Fibroblast of lung (primary cell): ENCODE data around the gene PXMP2. TPM values are rescaled to one million over a fixed set of nuclear protein-coding genes. Genes with fewer than 3 reads are reported as not detected.

Experiments
- DNase-seq, 2 donors: peaks; one replicate each; pipeline versions ENCODE4 v3.0.0 to v3.0.0-alpha.2; 2010; ENCODE audit warnings: low read depth in 2 of 2
- H2AFZ ChIP-seq: 2 replicates; pipeline ENCODE4 v1.5.1; 2012; ENCODE audit warnings: low read length, control low read depth, inconsistent platforms
- H3K27ac ChIP-seq: 2 replicates; pipeline ENCODE4 v1.5.1; 2011; ENCODE audit warnings: low read length, control low read depth; ENCODE audit not compliant: insufficient read depth
- H3K27me3 ChIP-seq: 2 replicates; pipeline ENCODE4 v1.5.1; 2011; ENCODE audit warnings: mild to moderate bottlenecking, low read length; ENCODE audit not compliant: control insufficient read depth, insufficient read depth
- H3K36me3 ChIP-seq: 2 replicates; pipeline ENCODE4 v1.5.1; 2011; ENCODE audit warnings: low read length; ENCODE audit not compliant: control insufficient read depth, insufficient read depth
- H3K4me1 ChIP-seq: 2 replicates; pipeline ENCODE4 v1.5.1; 2011; ENCODE audit warnings: low read length; ENCODE audit not compliant: control insufficient read depth, insufficient read depth; ENCODE audit errors: extremely low read depth
- H3K4me2 ChIP-seq: 2 replicates; pipeline ENCODE4 v1.5.1; 2011; ENCODE audit warnings: low read length, control low read depth; ENCODE audit not compliant: insufficient read depth; ENCODE audit errors: extremely low read depth
- H3K4me3 ChIP-seq, 4 experiments: fragments of 200-600 bp in 1 of 4; sonication (generic) in 1 of 4; replicated peaks in 1 of 4; 2 replicates each; pipeline ENCODE4 v1.5.1; 2011 to 2016; ENCODE audit warnings: low read length in 4 of 4, low read depth in 3 of 4, mild to moderate bottlenecking in 3 of 4, control low read depth in 2 of 4, inconsistent platforms in 1 of 4, mixed read lengths in 1 of 4; ENCODE audit not compliant: insufficient read depth in 1 of 4; ENCODE audit errors: control extremely low read depth in 1 of 4
- H3K79me2 ChIP-seq: 2 replicates; pipeline ENCODE4 v1.5.1; 2012; ENCODE audit warnings: mild to moderate bottlenecking, low read length, inconsistent platforms; ENCODE audit not compliant: control insufficient read depth, insufficient read depth
- H3K9ac ChIP-seq: 2 replicates; pipeline ENCODE4 v1.5.1; 2011; ENCODE audit warnings: mild to moderate bottlenecking, low read length, control low read depth; ENCODE audit not compliant: insufficient read depth
- H3K9me3 ChIP-seq: 2 replicates; pipeline ENCODE4 v1.5.1; 2012; ENCODE audit warnings: low read depth, low read length; ENCODE audit not compliant: control insufficient read depth, insufficient read depth
- H4K20me1 ChIP-seq: 2 replicates; pipeline ENCODE4 v1.5.1; 2011; ENCODE audit warnings: low read length; ENCODE audit not compliant: control insufficient read depth, insufficient read depth; ENCODE audit errors: extremely low read depth
- EZH2 ChIP-seq: IDR thresholded peaks from 2 replicates; pipeline ENCODE4 v1.5.1; 2012; ENCODE audit warnings: low read length, control low read depth, mild to moderate bottlenecking; ENCODE audit errors: missing control alignments
- polyA plus RNA-seq, 2 donors: library from polyadenylated mRNA; depleted of rRNA in 1 of 2; stranded (reverse) in 1 of 2; unstranded in 1 of 2; fragments of >200 nt; gene quantifications; 2 replicates each; pipeline ENCODE4 v1.2.1, GENCODE V29; 2011 to 2012; ENCODE audit warnings: missing spikeins in 1 of 2
- total RNA-seq: library from RNA; depleted of rRNA; stranded (reverse); fragments of >200 nt; gene quantifications from 2 replicates; pipeline ENCODE4 v1.2.1, GENCODE V29; 2014
- TF ChIP-seq, protein P1 (sequence below), 2 donors: IDR thresholded peaks in 1 of 2; conservative IDR thresholded peaks in 1 of 2; 1 replicate in 1 of 2; 2 replicates in 1 of 2; pipeline ENCODE4 v1.5.1; 2011 to 2012; ENCODE audit warnings: low read length in 2 of 2, control low read depth in 1 of 2, inconsistent platforms in 1 of 2, low read depth in 1 of 2, mild to moderate bottlenecking in 1 of 2

Gene PXMP2
- total and polyA plus RNA-seq, 2 donors (not counting 1 experiment from before 2014, with no cell fraction given) = 10.6 to 14.5 TPM

DNA sequence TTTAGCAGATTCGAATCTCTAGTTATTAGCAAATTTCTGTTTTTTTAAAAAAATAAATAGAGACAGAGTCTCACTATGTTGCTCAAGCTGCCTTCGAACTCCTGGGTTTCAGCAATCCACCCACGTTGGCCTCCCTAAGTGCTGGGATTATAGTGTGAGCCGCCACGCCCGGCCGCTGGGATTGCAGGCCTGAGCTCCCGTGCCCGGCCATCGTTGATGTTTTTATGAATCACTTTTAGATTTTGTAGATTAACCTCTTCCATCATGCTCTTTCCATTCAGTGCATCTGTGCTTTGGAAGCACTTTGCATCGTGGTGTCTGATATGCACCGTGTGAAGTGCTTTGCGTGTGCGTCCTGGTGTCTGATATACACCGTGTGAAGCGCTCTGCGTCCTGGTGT, 44.2 kb downstream of the PXMP2 start:
- H3K9ac ChIP-seq = no peak overlapping the region
- no peaks in the 10 kb centered on the region for H3K4me1 ChIP-seq
- no peaks in the 10 kb centered on the region for H4K20me1 ChIP-seq
- peaks cover 49% of the 10 kb centered on the region for H3K36me3 ChIP-seq
- H3K27ac ChIP-seq = no peak overlapping the region
- H3K79me2 ChIP-seq = peaks cover 7% of the 10 kb centered on the region
- no peak for TF ChIP-seq EZH2
- TF ChIP-seq, protein P1, sequence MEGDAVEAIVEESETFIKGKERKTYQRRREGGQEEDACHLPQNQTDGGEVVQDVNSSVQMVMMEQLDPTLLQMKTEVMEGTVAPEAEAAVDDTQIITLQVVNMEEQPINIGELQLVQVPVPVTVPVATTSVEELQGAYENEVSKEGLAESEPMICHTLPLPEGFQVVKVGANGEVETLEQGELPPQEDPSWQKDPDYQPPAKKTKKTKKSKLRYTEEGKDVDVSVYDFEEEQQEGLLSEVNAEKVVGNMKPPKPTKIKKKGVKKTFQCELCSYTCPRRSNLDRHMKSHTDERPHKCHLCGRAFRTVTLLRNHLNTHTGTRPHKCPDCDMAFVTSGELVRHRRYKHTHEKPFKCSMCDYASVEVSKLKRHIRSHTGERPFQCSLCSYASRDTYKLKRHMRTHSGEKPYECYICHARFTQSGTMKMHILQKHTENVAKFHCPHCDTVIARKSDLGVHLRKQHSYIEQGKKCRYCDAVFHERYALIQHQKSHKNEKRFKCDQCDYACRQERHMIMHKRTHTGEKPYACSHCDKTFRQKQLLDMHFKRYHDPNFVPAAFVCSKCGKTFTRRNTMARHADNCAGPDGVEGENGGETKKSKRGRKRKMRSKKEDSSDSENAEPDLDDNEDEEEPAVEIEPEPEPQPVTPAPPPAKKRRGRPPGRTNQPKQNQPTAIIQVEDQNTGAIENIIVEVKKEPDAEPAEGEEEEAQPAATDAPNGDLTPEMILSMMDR (conservative IDR thresholded peaks at IDR 0.05 in 1 of 2, IDR thresholded peaks at IDR 0.05 in 1 of 2; ENCODE audit: low read depth in 1 of 2, low read length in 2 of 2) = no peak
- H3K4me3 ChIP-seq = no peak overlapping the region
- H2AFZ ChIP-seq = no peak overlapping the region
- no peak for DNase-seq
- no peaks in the 10 kb centered on the region for H3K27me3 ChIP-seq
- H3K9me3 ChIP-seq = no peaks in the 10 kb centered on the region
- H3K4me2 ChIP-seq = no peak overlapping the region

DNA sequence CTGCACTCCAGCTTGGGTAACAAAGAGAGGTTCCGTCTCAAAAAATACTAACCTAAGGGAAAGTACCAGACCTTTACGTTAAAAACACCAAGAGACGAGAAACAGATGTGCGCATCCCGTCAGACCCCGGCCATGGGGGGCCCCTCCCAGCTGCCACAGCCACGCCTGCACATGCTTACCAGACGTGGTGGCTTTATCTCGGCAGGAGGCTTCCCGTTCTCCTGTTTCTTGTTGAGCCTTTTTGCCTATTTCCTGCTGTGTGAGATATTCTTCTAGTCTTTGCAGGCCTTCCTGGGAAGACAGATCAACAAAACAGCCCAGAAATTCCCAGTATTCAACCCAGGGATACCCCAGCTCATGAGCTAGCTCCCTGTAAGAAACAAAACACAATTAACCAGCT, 46.8 kb downstream of the PXMP2 start:
- no peak for TF ChIP-seq EZH2
- TF ChIP-seq, protein P1 (conservative IDR thresholded peaks at IDR 0.05 in 1 of 2, IDR thresholded peaks at IDR 0.05 in 1 of 2; ENCODE audit: low read depth in 1 of 2, low read length in 2 of 2) = no peak
- Histone ChIP-seq H3K79me2 (peaks cover 5% of the 10 kb centered on the region), H2AFZ (no peak overlapping the region), H3K4me3 (no peak overlapping the region), H3K4me1 (no peaks in the 10 kb centered on the region), H4K20me1 (no peaks in the 10 kb centered on the region), H3K9me3 (no peaks in the 10 kb centered on the region), H3K36me3 (peaks cover 46% of the 10 kb centered on the region), H3K27ac (no peak overlapping the region), H3K4me2 (no peak overlapping the region), H3K9ac (no peak overlapping the region), H3K27me3 (no peaks in the 10 kb centered on the region)
- no peak for DNase-seq

DNA sequence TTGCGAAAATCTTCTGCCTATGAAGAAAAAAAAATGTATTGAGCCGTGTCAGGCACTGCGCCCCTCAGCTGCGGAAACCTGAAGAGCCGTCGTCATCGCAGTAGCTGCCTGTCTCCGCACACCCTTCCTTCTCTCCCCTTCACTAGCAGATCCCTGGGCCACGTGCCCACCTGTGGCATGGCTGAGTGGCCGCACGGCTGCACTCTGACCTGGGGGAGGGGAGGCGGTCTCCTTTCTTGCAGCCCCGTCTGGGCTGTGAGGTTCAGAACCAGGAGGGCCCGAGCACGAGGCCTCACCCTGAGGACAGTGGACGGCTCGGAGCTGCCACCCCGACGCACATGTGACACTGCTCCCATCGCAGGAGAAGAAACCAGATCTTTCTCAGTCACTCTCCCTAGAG, 48.1 kb downstream of the PXMP2 start:
- no peak for TF ChIP-seq EZH2
- TF ChIP-seq, protein P1 (conservative IDR thresholded peaks at IDR 0.05 in 1 of 2, IDR thresholded peaks at IDR 0.05 in 1 of 2; ENCODE audit: low read depth in 1 of 2, low read length in 2 of 2) = no peak
- Histone ChIP-seq H3K27ac (no peak overlapping the region), H2AFZ (no peak overlapping the region), H3K4me3 (no peak overlapping the region), H3K4me2 (no peak overlapping the region), H4K20me1 (no peaks in the 10 kb centered on the region), H3K9me3 (no peaks in the 10 kb centered on the region), H3K27me3 (no peaks in the 10 kb centered on the region), H3K36me3 (peaks cover 50% of the 10 kb centered on the region), H3K79me2 (peaks cover 3% of the 10 kb centered on the region), H3K4me1 (no peaks in the 10 kb centered on the region), H3K9ac (no peak overlapping the region)
- DNase-seq = no peak
